IPS DF 4.7 (cell line): Measurements from ENCODE around the gene CAPS2.
"Not testable (repeated sequence)": the region's sequence is repeated elsewhere in the genome, so short reads cannot be mapped to it uniquely, and the experiment has no call there.

Experiments
- DNase-seq: peaks from one replicate; pipeline ENCODE4 v3.0.0-alpha.2; 2013; ENCODE audit warnings: low spot score; ENCODE audit errors: extremely low read depth

CAPS2 gene

GRCh38 chr12:75329918-75330826 is at the start of gene CAPS2:
TSS of gene CAPS2 (minus strand) at chr12:75330324. CDS start at chr12:75326498, 3,826 bp downstream.
- DNase-seq, result peak; percentile 28

GRCh38 chr12:75378354-75378753 is 48.2 kb upstream of the CAPS2 start:
- DNase-seq, result no peak

GRCh38 chr12:75374971-75375370 is 44.8 kb upstream of the CAPS2 start:
- DNase-seq, result no peak

- peak; percentile 36 for DNase-seq
Measured at GRCh38 chr12:75366629-75367028, 36.5 kb upstream of the CAPS2 start.

- DNase-seq, result no peak
Measured at GRCh38 chr12:75364919-75365318, 34.8 kb upstream of the CAPS2 start.

GRCh38 chr12:75361408-75361807 is 31.3 kb upstream of the CAPS2 start:
- no peak for DNase-seq

- no peak for DNase-seq
Measured at GRCh38 chr12:75360920-75361319, 30.8 kb upstream of the CAPS2 start.

GRCh38 chr12:75354011-75354410 is 23.9 kb upstream of the CAPS2 start:
- no peak for DNase-seq

- no peak for DNase-seq
Measured at GRCh38 chr12:75350413-75350812, 20.3 kb upstream of the CAPS2 start.

- DNase-seq, result no peak
Measured at GRCh38 chr12:75349946-75350345, 19.8 kb upstream of the CAPS2 start.

GRCh38 chr12:75346215-75346614 is 16.1 kb upstream of the CAPS2 start:
- DNase-seq, result not testable (repeated sequence)

- no peak for DNase-seq
Measured at GRCh38 chr12:75345531-75345930, 15.4 kb upstream of the CAPS2 start.

- no peak for DNase-seq
Measured at GRCh38 chr12:75341873-75342272, 11.7 kb upstream of the CAPS2 start.

GRCh38 chr12:75337905-75338304 is 7.8 kb upstream of the CAPS2 start:
- DNase-seq, result no peak

GRCh38 chr12:75334384-75335030 is 4.4 kb upstream of the CAPS2 start, which contains the start of gene GLIPR1L1:
TSS of gene GLIPR1L1 (plus strand) at chr12:75334670. CDS start at chr12:75334729, 59 bp downstream.
- peak; percentile 96 for DNase-seq

- no peak for DNase-seq
Measured at GRCh38 chr12:75327642-75328041, 2.5 kb downstream of the CAPS2 start.

- no peak for DNase-seq
Measured at GRCh38 chr12:75323663-75324062, 6.5 kb downstream of the CAPS2 start.

GRCh38 chr12:75322464-75322863 is 7.7 kb downstream of the CAPS2 start:
- DNase-seq, result no peak

GRCh38 chr12:75317784-75318183 is 12.3 kb downstream of the CAPS2 start:
- no peak for DNase-seq

- DNase-seq, result no peak
Measured at GRCh38 chr12:75315518-75315917, 14.6 kb downstream of the CAPS2 start.

- DNase-seq, result no peak
Measured at GRCh38 chr12:75311369-75311768, 18.8 kb downstream of the CAPS2 start.

GRCh38 chr12:75308279-75308678 is 21.8 kb downstream of the CAPS2 start:
- DNase-seq, result no peak
